ENCODE measurements around the gene BAD. TPM values are rescaled to one million over a fixed set of nuclear protein-coding genes. Genes with fewer than 3 reads are reported as not detected.
A peak's percentile ranks its signal among the peaks of the same experiment; 100 is the strongest.

Gene BAD
- total and polyA plus RNA-seq, 4 donors = 16.0 to 39.5 (median 30.2) TPM

DNA sequence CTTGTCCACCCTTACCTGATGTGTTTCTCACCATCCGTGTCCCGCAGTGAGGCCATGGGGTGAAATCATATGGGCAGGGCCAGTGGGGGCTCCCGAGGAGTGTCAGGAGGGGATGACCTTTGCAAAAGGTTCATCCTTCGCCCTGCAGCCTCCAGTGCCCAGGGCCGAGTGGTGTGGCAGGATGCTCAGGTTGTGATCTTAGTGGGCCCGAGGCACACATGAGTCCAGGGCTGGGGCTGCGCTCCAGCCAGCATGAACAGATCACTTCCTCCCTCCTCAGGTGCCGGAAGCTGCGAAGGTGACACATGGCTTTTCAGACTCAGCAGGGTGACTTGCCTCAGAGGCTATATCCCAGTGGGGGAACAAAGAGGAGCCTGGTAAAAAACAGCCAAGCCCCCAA lies 46.4 kb downstream of the BAD start:
- no peak for TF ChIP-seq TAF1 (conservative IDR thresholded peaks at IDR 0.05)
- TF ChIP-seq, protein P1, sequence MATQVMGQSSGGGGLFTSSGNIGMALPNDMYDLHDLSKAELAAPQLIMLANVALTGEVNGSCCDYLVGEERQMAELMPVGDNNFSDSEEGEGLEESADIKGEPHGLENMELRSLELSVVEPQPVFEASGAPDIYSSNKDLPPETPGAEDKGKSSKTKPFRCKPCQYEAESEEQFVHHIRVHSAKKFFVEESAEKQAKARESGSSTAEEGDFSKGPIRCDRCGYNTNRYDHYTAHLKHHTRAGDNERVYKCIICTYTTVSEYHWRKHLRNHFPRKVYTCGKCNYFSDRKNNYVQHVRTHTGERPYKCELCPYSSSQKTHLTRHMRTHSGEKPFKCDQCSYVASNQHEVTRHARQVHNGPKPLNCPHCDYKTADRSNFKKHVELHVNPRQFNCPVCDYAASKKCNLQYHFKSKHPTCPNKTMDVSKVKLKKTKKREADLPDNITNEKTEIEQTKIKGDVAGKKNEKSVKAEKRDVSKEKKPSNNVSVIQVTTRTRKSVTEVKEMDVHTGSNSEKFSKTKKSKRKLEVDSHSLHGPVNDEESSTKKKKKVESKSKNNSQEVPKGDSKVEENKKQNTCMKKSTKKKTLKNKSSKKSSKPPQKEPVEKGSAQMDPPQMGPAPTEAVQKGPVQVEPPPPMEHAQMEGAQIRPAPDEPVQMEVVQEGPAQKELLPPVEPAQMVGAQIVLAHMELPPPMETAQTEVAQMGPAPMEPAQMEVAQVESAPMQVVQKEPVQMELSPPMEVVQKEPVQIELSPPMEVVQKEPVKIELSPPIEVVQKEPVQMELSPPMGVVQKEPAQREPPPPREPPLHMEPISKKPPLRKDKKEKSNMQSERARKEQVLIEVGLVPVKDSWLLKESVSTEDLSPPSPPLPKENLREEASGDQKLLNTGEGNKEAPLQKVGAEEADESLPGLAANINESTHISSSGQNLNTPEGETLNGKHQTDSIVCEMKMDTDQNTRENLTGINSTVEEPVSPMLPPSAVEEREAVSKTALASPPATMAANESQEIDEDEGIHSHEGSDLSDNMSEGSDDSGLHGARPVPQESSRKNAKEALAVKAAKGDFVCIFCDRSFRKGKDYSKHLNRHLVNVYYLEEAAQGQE (IDR thresholded peaks at IDR 0.05) = no peak
- TF ChIP-seq RAD21 (IDR thresholded peaks at IDR 0.05) = no peak
- TF ChIP-seq, protein P2, sequence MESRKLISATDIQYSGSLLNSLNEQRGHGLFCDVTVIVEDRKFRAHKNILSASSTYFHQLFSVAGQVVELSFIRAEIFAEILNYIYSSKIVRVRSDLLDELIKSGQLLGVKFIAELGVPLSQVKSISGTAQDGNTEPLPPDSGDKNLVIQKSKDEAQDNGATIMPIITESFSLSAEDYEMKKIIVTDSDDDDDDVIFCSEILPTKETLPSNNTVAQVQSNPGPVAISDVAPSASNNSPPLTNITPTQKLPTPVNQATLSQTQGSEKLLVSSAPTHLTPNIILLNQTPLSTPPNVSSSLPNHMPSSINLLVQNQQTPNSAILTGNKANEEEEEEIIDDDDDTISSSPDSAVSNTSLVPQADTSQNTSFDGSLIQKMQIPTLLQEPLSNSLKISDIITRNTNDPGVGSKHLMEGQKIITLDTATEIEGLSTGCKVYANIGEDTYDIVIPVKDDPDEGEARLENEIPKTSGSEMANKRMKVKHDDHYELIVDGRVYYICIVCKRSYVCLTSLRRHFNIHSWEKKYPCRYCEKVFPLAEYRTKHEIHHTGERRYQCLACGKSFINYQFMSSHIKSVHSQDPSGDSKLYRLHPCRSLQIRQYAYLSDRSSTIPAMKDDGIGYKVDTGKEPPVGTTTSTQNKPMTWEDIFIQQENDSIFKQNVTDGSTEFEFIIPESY (IDR thresholded peaks at IDR 0.05) = no peak
- TF ChIP-seq GABPA (IDR thresholded peaks at IDR 0.05 in 1 of 2, conservative IDR thresholded peaks at IDR 0.05 in 1 of 2) = no peak
- TF ChIP-seq, protein P3, sequence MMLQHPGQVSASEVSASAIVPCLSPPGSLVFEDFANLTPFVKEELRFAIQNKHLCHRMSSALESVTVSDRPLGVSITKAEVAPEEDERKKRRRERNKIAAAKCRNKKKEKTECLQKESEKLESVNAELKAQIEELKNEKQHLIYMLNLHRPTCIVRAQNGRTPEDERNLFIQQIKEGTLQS (IDR thresholded peaks at IDR 0.05) = no peak
- Histone ChIP-seq H3K27ac (ENCODE audit: low read depth in 1 of 2, low read length in 2 of 2) (peak overlapping the region; percentile 58 to 64), H3K27me3 (ENCODE audit: control insufficient read depth in 4 of 4, insufficient read depth in 4 of 4, low read length in 3 of 4) (no peaks in the 10 kb centered on the region), H3K36me3 (ENCODE audit: control insufficient read depth in 4 of 4, insufficient read depth in 3 of 4, low read depth in 1 of 4, low read length in 3 of 4) (no peaks in the 10 kb centered on the region), H3K4me3 (ENCODE audit: low read depth in 1 of 3, low read length in 3 of 3) (no peak overlapping the region), H3K9ac (ENCODE audit: low read depth in 1 of 2, low read length in 2 of 2) (no peak overlapping the region), H3K4me1 (ENCODE audit: control insufficient read depth in 4 of 4, insufficient read depth in 4 of 4, low read length in 3 of 4) (peaks cover 27 to 58% (median 43%) of the 10 kb centered on the region in 4 donors), H3K9me3 (ENCODE audit: control insufficient read depth in 4 of 4, low read length in 3 of 4) (no peaks in the 10 kb centered on the region)
- 67% methylated on average over 9 of the region's 9 CpGs for WGBS
- DNase-seq (ENCODE audit: low spot score) = no peak

DNA sequence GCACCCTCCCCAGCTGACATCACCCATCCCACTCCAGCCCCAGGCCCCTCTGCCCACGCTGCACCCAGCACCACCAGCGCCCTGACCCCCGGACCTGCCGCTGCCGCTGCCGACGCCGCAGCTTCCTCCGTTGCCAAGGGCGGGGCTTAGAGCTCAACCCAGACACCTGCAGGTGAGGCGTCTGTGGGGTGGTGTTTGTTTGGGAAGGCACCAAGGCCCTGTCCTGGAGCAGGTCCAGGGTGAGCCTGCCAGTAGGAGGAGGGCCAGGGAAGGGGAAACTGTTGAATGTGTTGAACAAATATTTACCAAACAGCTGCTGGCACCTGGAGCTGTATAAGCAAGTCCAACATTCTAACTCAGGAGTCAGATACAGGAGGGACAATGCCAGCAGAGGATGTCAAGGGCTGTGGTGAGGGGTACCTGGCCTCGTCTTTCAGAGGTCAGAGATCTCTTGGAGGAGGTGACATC lies 46.9 kb downstream of the BAD start:
- Histone ChIP-seq H3K36me3 (ENCODE audit: control insufficient read depth in 4 of 4, insufficient read depth in 3 of 4, low read depth in 1 of 4, low read length in 3 of 4) (no peaks in the 10 kb centered on the region), H3K4me1 (ENCODE audit: control insufficient read depth in 4 of 4, insufficient read depth in 4 of 4, low read length in 3 of 4) (peaks cover 23 to 56% (median 40%) of the 10 kb centered on the region in 4 donors), H3K9ac (ENCODE audit: low read depth in 1 of 2, low read length in 2 of 2) (no peak overlapping the region), H3K27me3 (ENCODE audit: control insufficient read depth in 4 of 4, insufficient read depth in 4 of 4, low read length in 3 of 4) (no peaks in the 10 kb centered on the region), H3K4me3 (ENCODE audit: low read depth in 1 of 3, low read length in 3 of 3) (no peak overlapping the region), H3K9me3 (ENCODE audit: control insufficient read depth in 4 of 4, low read length in 3 of 4) (no peaks in the 10 kb centered on the region), H3K27ac (ENCODE audit: low read depth in 1 of 2, low read length in 2 of 2) (peak overlapping the region; percentile 58 to 64)
- WGBS = 25% methylated on average over 12 of the region's 12 CpGs
- peak; percentile 71 for DNase-seq (ENCODE audit: low spot score)
- TF ChIP-seq YY1 (IDR thresholded peaks at IDR 0.05) (peak; percentile 46), TAF1 (conservative IDR thresholded peaks at IDR 0.05) (peak; percentile 67), NR2F2 (IDR thresholded peaks at IDR 0.05) (no peak), HNF4A (conservative IDR thresholded peaks at IDR 0.05) (peak; percentile 58 to 61), SP1 (IDR thresholded peaks at IDR 0.05) (peak; percentile 89), RAD21 (IDR thresholded peaks at IDR 0.05) (peak in 1 of 2 donors; percentile 58), RXRA (IDR thresholded peaks at IDR 0.05) (peak; percentile 53 to 76), FOXA2 (IDR thresholded peaks at IDR 0.05) (peak; percentile 80), FOXA1 (IDR thresholded peaks at IDR 0.05) (peak; percentile 65), EGR1 (IDR thresholded peaks at IDR 0.05; ENCODE audit: low read depth in 2 of 2) (peak in 1 of 2 donors; percentile 60), GABPA (IDR thresholded peaks at IDR 0.05 in 1 of 2, conservative IDR thresholded peaks at IDR 0.05 in 1 of 2) (peak in 1 of 2 donors; percentile 85), JUND (IDR thresholded peaks at IDR 0.05) (peak in 1 of 2 donors; percentile 26)
- TF ChIP-seq, protein P4, sequence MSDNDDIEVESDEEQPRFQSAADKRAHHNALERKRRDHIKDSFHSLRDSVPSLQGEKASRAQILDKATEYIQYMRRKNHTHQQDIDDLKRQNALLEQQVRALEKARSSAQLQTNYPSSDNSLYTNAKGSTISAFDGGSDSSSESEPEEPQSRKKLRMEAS (IDR thresholded peaks at IDR 0.05) = peak; percentile 62
- TF ChIP-seq, protein P1 (IDR thresholded peaks at IDR 0.05) = no peak
- TF ChIP-seq, protein P3 (IDR thresholded peaks at IDR 0.05) = no peak
- TF ChIP-seq, protein P5, sequence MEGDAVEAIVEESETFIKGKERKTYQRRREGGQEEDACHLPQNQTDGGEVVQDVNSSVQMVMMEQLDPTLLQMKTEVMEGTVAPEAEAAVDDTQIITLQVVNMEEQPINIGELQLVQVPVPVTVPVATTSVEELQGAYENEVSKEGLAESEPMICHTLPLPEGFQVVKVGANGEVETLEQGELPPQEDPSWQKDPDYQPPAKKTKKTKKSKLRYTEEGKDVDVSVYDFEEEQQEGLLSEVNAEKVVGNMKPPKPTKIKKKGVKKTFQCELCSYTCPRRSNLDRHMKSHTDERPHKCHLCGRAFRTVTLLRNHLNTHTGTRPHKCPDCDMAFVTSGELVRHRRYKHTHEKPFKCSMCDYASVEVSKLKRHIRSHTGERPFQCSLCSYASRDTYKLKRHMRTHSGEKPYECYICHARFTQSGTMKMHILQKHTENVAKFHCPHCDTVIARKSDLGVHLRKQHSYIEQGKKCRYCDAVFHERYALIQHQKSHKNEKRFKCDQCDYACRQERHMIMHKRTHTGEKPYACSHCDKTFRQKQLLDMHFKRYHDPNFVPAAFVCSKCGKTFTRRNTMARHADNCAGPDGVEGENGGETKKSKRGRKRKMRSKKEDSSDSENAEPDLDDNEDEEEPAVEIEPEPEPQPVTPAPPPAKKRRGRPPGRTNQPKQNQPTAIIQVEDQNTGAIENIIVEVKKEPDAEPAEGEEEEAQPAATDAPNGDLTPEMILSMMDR (IDR thresholded peaks at IDR 0.05; ENCODE audit: low read depth, low read length, missing input control) = peak; percentile 12
- TF ChIP-seq, protein P2 (IDR thresholded peaks at IDR 0.05) = no peak
